Vein endothelial cell (primary cell): ENCODE results near the gene ANGEL2. TPM values are rescaled to one million over a fixed set of nuclear protein-coding genes. Genes with fewer than 3 reads are reported as not detected.

Experiments
- total RNA-seq: library from RNA; depleted of rRNA; stranded (reverse); fragments of >200 nt; gene quantifications from 2 replicates; pipeline ENCODE4 v1.2.3, GENCODE V29; 2012

ANGEL2 gene, protein sequence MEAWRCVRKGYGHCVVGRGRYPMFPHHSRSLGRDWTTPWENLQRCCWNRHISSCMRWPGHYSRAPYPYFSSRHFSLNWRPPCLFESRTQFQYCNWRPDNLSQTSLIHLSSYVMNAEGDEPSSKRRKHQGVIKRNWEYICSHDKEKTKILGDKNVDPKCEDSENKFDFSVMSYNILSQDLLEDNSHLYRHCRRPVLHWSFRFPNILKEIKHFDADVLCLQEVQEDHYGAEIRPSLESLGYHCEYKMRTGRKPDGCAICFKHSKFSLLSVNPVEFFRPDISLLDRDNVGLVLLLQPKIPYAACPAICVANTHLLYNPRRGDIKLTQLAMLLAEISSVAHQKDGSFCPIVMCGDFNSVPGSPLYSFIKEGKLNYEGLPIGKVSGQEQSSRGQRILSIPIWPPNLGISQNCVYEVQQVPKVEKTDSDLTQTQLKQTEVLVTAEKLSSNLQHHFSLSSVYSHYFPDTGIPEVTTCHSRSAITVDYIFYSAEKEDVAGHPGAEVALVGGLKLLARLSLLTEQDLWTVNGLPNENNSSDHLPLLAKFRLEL
- total RNA-seq, result 39.2 and 50.2 TPM in 2 replicates

GRCh38 chr1:213015099-213016050, at the start of gene ANGEL2:
ANGEL2 (minus strand) TSS chr1:213015867; CDS start chr1:213015671, 196 bp downstream.

DNA sequence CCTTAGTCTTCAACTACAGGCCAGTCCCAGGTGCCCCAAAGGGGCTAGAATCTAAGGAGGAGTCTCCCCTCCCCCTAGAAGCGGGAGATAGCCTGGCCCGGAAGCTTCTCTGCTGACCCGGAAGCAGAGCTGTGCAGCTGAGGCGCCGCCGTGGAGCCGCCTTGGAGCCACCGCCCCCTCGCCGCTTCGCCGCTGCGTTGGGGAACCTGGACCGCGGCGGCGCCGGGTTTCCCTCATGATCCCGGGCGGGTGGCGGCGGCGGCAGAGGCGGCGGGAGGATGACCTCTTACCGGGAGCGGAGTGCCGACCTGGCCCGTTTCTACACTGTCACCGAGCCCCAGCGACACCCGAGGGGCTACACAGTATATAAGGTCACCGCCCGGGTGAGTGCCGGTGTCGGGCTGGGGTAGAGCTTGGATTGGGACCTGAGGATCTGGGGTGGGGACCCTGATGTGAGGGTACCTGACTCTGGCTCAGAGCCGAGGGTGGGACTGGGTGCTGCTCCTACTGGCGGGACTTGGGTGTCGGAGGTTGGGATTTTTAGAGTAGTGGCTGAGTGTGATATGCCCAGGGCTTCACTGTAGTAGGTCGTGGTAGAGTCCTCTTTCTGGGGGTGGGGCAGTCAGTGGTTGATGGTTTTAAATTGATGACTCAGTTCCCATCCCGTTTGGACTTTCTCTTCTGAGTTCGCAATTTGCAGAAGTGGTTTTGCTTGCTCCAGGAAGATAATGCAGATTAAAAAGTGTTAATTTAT, 35.6 kb upstream of the ANGEL2 start, which contains the start of gene RPS6KC1:
TSS of gene RPS6KC1 (plus strand) at position 115 of the 754 bp plus-strand sequence. CDS start at position 279, 164 bp downstream.

DNA sequence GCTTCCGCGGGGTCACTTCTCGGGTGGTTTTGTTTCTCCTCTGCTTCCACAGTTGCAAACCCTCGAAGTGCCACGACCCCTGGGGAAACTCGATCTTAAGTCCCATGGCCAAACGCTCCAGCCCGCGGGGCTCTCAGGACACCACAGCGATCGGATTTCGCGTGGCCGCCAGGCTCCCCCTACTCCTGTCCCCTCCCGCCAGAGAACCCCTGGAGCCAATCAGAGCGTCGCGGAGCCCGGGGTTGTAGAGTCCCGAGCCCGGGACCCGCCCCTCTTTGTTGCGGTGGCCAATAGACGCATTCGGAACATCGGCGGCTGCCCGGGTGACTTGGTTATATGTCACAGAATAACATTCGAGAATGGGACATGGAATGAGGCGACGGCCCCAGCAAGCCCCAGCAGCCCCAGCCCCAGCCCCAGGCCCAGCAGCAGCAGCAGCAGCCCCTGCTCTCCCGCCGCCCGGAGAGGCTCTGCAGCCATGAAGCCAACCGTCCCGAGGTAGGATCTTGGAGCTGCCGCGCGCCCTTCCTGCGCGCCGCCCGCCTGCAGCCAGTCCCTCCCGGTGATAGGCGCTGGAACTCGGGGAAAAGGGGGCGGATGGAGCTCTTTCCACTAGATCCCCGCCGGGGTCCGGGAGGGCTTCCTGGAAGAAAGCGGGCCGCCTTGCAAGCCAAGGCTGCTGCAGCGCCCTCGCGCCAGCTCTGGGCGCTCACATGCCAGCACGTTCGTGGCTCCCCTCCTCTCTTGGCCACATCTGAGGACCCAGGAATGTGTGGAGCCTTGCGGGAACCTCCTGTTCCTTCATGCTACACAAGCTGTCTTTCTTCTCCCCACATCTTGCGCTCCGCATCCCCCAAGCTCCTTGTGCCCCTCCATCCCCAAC, 65.2 kb downstream of the ANGEL2 start, which contains the start of gene VASH2:
TSS of gene VASH2 (plus strand) at position 299 of the 883 bp plus-strand sequence. CDS start 1,002 bp downstream, outside the sequence.

Other genes starting within 250 kb of the ANGEL2 start
- gene NSL1, start 224.1 kb downstream of the ANGEL2 start, total RNA-seq, result 24.2 and 27.8 TPM in 2 replicates
- gene TATDN3, start 224.0 kb downstream of the ANGEL2 start, total RNA-seq, result 8.0 and 9.8 TPM in 2 replicates
- not detected in 2 replicates for gene SPATA45, start 168.2 kb downstream of the ANGEL2 start, total RNA-seq
- 6.9 and 9.5 TPM in 2 replicates for gene FLVCR1, start 157.6 kb downstream of the ANGEL2 start, total RNA-seq
- gene VASH2, start 65.3 kb downstream of the ANGEL2 start, total RNA-seq, result under 0.01 and 0.10 TPM in 2 replicates
- gene RPS6KC1, start 35.4 kb upstream of the ANGEL2 start, total RNA-seq, result 21.4 and 23.2 TPM in 2 replicates